Lung (tissue), 12 donors: ENCODE results near the gene DCLK2. TPM values are rescaled to one million over a fixed set of nuclear protein-coding genes. Genes with fewer than 3 reads are reported as not detected.

ENCODE experiments used
- ATAC-seq: fragments of 200-7000 bp; cut with Tn5 transposase; one replicate; pipeline ENCODE4 v1.9.1; 2020; ENCODE audit warnings: moderate number of reproducible peaks; ENCODE audit not compliant: insufficient read depth, low FRiP score
- DNase-seq, 3 donors: peaks; one replicate each; pipeline ENCODE4 v3.0.0-alpha.2; 2013 to 2017
- H3K27ac ChIP-seq, 2 donors: one replicate each; pipeline ENCODE4 v1.5.1; 2013; ENCODE audit warnings: mild to moderate bottlenecking in 2 of 2, moderate library complexity in 2 of 2, control low read depth in 1 of 2, inconsistent platforms in 1 of 2, low read depth in 1 of 2, low read length in 1 of 2
- H3K27me3 ChIP-seq, 3 donors: one replicate each; pipeline ENCODE4 v1.5.1; 2013; ENCODE audit warnings: low read length in 2 of 3; ENCODE audit not compliant: control insufficient read depth in 3 of 3, insufficient read depth in 3 of 3
- H3K36me3 ChIP-seq, 4 donors: one replicate each; pipeline ENCODE4 v1.5.1; 2013; ENCODE audit warnings: low read length in 4 of 4, mild to moderate bottlenecking in 1 of 4, moderate library complexity in 1 of 4; ENCODE audit not compliant: control insufficient read depth in 4 of 4, insufficient read depth in 4 of 4
- H3K4me1 ChIP-seq, 5 donors: one replicate each; pipeline ENCODE4 v1.5.1; 2013; ENCODE audit warnings: low read length in 5 of 5, mild to moderate bottlenecking in 2 of 5, moderate library complexity in 1 of 5; ENCODE audit not compliant: control insufficient read depth in 5 of 5, insufficient read depth in 5 of 5
- H3K4me3 ChIP-seq: one replicate; pipeline ENCODE4 v1.5.1; 2013; ENCODE audit warnings: mild to moderate bottlenecking, control low read depth, moderate library complexity
- H3K9ac ChIP-seq, 2 donors: one replicate each; pipeline ENCODE4 v1.5.1; 2013; ENCODE audit warnings: low read length in 2 of 2, control low read depth in 1 of 2; ENCODE audit not compliant: insufficient read depth in 1 of 2
- H3K9me3 ChIP-seq, 4 donors: one replicate each; pipeline ENCODE4 v1.5.1; 2013; ENCODE audit warnings: low read length in 3 of 4, mild to moderate bottlenecking in 1 of 4, moderate library complexity in 1 of 4; ENCODE audit not compliant: control insufficient read depth in 4 of 4, insufficient read depth in 3 of 4
- WGBS, 2 donors: extraction: QIAGEN DNeasy Blood & Tissue Kit; methylation state at CpG; one replicate each; pipeline ENCODE4 v1.1.7; 2013; 5-methylcytosine and 5-hydroxymethylcytosine counted together
- polyA plus RNA-seq, 2 donors: library from polyadenylated mRNA; stranded (reverse); fragments of 200-250 nt; gene quantifications; one replicate each; pipeline ENCODE4 v1.2.1, GENCODE V29; 2013
- total RNA-seq, 2 donors: library from RNA; depleted of rRNA in 1 of 2; stranded (reverse); fragments of >200 nt in 1 of 2; gene quantifications; one replicate each; pipeline ENCODE4 v1.2.1, GENCODE V29; 2014 to 2021
- TF ChIP-seq, protein P1 (sequence below): IDR thresholded peaks from 2 replicates; pipeline ENCODE4 v1.5.1; 2012; ENCODE audit warnings: mild to moderate bottlenecking; ENCODE audit errors: control extremely low read depth, extremely low read depth
- donor health status: control.
- donor health status: control.
- donor health status: Bipolar disorder and iron deficiency.
- donor health status: healthy.
- donor health status: DM: yes; HTN: yes; CAD: no.

The DCLK2 gene
- total and polyA plus RNA-seq, 4 donors = 1.4 to 11.8 (median 2.7) TPM

DNA sequence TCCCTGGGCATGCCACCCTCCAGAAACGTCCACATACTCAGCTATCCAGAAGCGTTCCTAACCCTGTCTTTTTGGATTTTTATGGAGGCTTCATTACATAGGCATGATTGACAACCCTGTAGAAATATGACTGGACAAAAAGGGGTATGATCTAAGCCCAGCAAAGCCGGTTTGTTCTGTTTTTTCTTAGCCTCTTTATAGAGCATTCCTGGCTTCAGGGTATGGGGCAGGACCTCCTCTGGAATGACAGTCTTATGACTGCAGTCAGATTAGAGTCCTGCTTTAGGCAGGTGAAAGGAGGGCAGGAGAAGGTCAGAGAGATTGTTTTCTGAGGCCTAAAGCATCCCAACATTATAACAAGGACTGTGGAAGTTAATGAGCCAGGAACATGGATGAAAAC lies 137.4 kb downstream of the DCLK2 start:
- Histone ChIP-seq H3K27ac (no peak overlapping the region), H3K4me1 (peaks cover 0 to 11% (median 3%) of the 10 kb centered on the region in 5 donors), H3K4me3 (no peak overlapping the region), H3K9ac (no peak overlapping the region), H3K36me3 (no peaks in the 10 kb centered on the region), H3K27me3 (no peaks in the 10 kb centered on the region), H3K9me3 (no peaks in the 10 kb centered on the region)
- WGBS, 2 donors = 76 to 89% methylated on average over 3 of the region's 3 CpGs
- DNase-seq = peak in 2 of 3 donors; percentile 46 to 67
- no peak for ATAC-seq
- TF ChIP-seq, protein P1, sequence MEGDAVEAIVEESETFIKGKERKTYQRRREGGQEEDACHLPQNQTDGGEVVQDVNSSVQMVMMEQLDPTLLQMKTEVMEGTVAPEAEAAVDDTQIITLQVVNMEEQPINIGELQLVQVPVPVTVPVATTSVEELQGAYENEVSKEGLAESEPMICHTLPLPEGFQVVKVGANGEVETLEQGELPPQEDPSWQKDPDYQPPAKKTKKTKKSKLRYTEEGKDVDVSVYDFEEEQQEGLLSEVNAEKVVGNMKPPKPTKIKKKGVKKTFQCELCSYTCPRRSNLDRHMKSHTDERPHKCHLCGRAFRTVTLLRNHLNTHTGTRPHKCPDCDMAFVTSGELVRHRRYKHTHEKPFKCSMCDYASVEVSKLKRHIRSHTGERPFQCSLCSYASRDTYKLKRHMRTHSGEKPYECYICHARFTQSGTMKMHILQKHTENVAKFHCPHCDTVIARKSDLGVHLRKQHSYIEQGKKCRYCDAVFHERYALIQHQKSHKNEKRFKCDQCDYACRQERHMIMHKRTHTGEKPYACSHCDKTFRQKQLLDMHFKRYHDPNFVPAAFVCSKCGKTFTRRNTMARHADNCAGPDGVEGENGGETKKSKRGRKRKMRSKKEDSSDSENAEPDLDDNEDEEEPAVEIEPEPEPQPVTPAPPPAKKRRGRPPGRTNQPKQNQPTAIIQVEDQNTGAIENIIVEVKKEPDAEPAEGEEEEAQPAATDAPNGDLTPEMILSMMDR = no peak

DNA sequence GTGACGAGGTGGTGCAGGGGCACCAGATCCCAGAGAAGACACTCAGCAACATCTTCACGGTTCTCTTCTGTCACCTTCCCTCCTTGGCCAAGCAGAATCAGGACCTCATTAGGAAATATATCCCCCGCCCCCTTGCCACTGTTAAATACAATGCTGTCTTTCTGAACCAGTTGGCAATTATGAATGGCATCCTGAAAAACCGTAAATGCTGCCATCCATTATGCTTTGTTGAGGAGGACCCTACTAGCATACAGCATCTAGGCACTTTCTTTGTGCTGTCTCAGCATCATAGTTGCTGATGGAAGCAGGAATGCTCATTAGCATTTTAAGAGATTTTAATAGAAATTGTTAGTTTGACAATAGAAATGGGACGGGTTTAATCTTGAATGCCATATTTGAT lies 138.5 kb downstream of the DCLK2 start:
- no peak overlapping the region for H3K4me3 ChIP-seq
- no peaks in the 10 kb centered on the region for H3K36me3 ChIP-seq
- H3K27ac ChIP-seq = no peak overlapping the region
- no peaks in the 10 kb centered on the region for H3K27me3 ChIP-seq
- peaks cover 0 to 11% (median 0%) of the 10 kb centered on the region in 5 donors for H3K4me1 ChIP-seq
- H3K9ac ChIP-seq = no peak overlapping the region
- no peak for ATAC-seq
- DNase-seq = no peak
- 90 to 91% methylated on average over 5 of the region's 5 CpGs for WGBS, 2 donors
- TF ChIP-seq, protein P1 = no peak
- H3K9me3 ChIP-seq = no peaks in the 10 kb centered on the region

DNA sequence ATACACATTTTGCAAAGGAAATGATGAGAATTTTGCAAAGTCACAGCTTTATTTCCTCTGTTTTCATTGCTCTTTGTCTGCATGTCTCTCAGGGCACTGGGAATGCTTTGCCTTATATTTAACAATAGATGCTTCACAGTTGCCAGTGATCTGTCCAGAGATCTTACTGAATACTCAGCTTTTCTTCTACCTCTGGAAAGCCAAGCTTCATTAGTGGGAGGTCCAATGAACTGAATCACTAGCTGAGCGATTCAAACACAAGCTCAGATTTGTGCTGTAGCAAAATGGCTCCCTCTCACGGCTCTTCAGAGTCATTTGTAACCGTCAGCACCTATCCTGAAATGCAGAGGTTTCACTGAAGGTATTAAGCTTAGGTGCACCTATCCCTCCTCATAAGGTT lies 138.9 kb downstream of the DCLK2 start:
- H3K9me3 ChIP-seq = no peaks in the 10 kb centered on the region
- H3K4me3 ChIP-seq = no peak overlapping the region
- peaks cover 0 to 10% (median 0%) of the 10 kb centered on the region in 5 donors for H3K4me1 ChIP-seq
- no peak for ATAC-seq
- H3K36me3 ChIP-seq = no peaks in the 10 kb centered on the region
- H3K9ac ChIP-seq = no peak overlapping the region
- no peaks in the 10 kb centered on the region for H3K27me3 ChIP-seq
- TF ChIP-seq, protein P1 = no peak
- whole genome bisulfite sequencing, 2 donors = 50 to 54% methylated on average over 3 of the region's 3 CpGs
- DNase-seq = peak in 2 of 3 donors; percentile 26 to 57
- no peak overlapping the region for H3K27ac ChIP-seq

DNA sequence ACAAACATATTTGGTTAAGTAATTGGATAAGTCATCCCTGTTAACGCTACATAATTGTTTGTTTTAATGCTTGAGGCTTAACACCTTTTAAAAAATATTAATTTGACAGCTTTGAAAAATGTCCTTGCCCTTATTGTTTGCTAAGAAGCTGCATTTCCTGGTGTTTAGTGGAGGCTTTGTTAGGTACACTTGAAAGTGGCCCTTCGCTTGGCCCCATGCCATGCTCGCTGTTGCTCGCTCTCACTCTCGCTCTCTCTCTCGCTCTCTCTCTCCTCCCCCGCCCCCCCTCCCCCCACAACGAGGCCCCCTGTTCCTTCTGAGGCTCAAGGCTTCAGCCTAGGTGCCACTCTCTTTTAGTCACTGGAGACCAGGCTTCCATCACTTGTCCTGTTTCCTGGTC lies 139.6 kb downstream of the DCLK2 start:
- no peak for ATAC-seq
- no peak overlapping the region for H3K27ac ChIP-seq
- H3K4me3 ChIP-seq = no peak overlapping the region
- H3K27me3 ChIP-seq = no peaks in the 10 kb centered on the region
- 57 to 83% methylated on average over 8 of the region's 8 CpGs for WGBS, 2 donors
- peak in 2 of 3 donors; percentile 53 to 62 for DNase-seq
- TF ChIP-seq, protein P1 = no peak
- no peak overlapping the region for H3K9ac ChIP-seq
- H3K4me1 ChIP-seq = peaks cover 0 to 8% (median 0%) of the 10 kb centered on the region in 5 donors
- H3K9me3 ChIP-seq = no peaks in the 10 kb centered on the region
- H3K36me3 ChIP-seq = no peaks in the 10 kb centered on the region
